ENCODE results near the gene INPP5A.
"Not testable (repeated sequence)": the region's sequence is repeated elsewhere in the genome, so short reads cannot be mapped to it uniquely, and the experiment has no call there.

DNA sequence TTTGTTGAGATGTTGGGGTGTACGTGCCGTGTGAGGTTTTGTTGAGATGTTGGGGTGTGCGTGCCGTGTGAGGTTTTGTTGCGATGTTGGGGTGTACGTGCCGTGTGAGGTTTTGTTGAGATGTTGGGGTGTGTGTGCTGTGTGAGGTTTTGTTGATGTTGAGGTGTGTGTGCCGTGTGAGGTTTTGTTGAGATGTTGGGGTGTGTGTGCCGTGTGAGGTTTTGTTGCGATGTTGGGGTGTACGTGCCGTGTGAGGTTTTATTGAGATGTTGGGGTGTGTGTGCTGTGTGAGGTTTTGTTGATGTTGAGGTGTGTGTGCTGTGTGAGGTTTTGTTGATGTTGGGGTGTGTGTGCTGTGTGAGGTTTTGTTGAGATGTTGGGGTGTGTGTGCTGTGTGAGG, 35.4 kb downstream of the INPP5A start:
- TF ChIP-seq CTCF (IDR thresholded peaks at IDR 0.05; ENCODE audit: low read depth, low read length, poor library complexity, severe bottlenecking); EZH2phosphoT487 (IDR thresholded peaks at IDR 0.05; ENCODE audit: borderline replicate concordance, low read length): not testable (repeated sequence)

All from DOHH2 (cell line).